Measurements from ENCODE around the gene TATDN2. TPM values are rescaled to one million over a fixed set of nuclear protein-coding genes. Genes with fewer than 3 reads are reported as not detected.
A peak's percentile ranks its signal among the peaks of the same experiment; 100 is the strongest.

The TATDN2 gene
- total and polyA plus RNA-seq, 2 experiments from 2014 or later: 4.8 to 19.1 TPM

DNA sequence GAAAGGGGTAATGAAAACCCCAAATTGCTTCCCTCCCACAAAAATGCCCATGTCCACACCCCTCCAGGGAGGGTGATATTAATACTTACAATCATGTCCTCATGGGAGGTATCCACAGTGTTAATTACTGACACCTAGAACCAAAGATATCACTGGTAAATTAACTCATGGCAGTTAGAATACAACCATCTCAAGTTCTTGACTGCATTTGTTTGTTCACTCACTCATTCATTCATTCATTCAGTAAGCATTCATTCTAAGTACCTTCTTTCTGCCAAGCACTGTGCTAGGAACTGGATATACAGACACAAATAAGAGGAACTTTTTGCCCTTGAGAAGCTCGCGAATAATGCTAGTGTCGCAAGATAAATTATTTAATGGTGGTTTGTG is 69.7 kb downstream of the TATDN2 start:
- no peak for TF ChIP-seq ZNF331 (CRISPR knock-in tag; IDR thresholded peaks at IDR 0.05; ENCODE audit: low read depth)
- no peak for TF ChIP-seq EZH2 (IDR thresholded peaks at IDR 0.05; ENCODE audit: low read depth, unreplicated experiment)
- TF ChIP-seq EZH2phosphoT487 (IDR thresholded peaks at IDR 0.05; ENCODE audit: unreplicated experiment): no peak
- TF ChIP-seq NANOG (IDR thresholded peaks at IDR 0.05; ENCODE audit: borderline replicate concordance): no peak
- TF ChIP-seq, protein P1, sequence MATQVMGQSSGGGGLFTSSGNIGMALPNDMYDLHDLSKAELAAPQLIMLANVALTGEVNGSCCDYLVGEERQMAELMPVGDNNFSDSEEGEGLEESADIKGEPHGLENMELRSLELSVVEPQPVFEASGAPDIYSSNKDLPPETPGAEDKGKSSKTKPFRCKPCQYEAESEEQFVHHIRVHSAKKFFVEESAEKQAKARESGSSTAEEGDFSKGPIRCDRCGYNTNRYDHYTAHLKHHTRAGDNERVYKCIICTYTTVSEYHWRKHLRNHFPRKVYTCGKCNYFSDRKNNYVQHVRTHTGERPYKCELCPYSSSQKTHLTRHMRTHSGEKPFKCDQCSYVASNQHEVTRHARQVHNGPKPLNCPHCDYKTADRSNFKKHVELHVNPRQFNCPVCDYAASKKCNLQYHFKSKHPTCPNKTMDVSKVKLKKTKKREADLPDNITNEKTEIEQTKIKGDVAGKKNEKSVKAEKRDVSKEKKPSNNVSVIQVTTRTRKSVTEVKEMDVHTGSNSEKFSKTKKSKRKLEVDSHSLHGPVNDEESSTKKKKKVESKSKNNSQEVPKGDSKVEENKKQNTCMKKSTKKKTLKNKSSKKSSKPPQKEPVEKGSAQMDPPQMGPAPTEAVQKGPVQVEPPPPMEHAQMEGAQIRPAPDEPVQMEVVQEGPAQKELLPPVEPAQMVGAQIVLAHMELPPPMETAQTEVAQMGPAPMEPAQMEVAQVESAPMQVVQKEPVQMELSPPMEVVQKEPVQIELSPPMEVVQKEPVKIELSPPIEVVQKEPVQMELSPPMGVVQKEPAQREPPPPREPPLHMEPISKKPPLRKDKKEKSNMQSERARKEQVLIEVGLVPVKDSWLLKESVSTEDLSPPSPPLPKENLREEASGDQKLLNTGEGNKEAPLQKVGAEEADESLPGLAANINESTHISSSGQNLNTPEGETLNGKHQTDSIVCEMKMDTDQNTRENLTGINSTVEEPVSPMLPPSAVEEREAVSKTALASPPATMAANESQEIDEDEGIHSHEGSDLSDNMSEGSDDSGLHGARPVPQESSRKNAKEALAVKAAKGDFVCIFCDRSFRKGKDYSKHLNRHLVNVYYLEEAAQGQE (IDR thresholded peaks at IDR 0.05; ENCODE audit: unreplicated experiment): no peak
- TF ChIP-seq CREB1 (CRISPR knock-in tag; IDR thresholded peaks at IDR 0.05; ENCODE audit: low read depth): no peak
- no peak for TF ChIP-seq JUNB (IDR thresholded peaks at IDR 0.05; ENCODE audit: unreplicated experiment)
- TF ChIP-seq, protein P2, sequence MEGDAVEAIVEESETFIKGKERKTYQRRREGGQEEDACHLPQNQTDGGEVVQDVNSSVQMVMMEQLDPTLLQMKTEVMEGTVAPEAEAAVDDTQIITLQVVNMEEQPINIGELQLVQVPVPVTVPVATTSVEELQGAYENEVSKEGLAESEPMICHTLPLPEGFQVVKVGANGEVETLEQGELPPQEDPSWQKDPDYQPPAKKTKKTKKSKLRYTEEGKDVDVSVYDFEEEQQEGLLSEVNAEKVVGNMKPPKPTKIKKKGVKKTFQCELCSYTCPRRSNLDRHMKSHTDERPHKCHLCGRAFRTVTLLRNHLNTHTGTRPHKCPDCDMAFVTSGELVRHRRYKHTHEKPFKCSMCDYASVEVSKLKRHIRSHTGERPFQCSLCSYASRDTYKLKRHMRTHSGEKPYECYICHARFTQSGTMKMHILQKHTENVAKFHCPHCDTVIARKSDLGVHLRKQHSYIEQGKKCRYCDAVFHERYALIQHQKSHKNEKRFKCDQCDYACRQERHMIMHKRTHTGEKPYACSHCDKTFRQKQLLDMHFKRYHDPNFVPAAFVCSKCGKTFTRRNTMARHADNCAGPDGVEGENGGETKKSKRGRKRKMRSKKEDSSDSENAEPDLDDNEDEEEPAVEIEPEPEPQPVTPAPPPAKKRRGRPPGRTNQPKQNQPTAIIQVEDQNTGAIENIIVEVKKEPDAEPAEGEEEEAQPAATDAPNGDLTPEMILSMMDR (conservative IDR thresholded peaks at IDR 0.05; ENCODE audit: low read depth in 2 of 2): no peak
- TF ChIP-seq, protein P3, sequence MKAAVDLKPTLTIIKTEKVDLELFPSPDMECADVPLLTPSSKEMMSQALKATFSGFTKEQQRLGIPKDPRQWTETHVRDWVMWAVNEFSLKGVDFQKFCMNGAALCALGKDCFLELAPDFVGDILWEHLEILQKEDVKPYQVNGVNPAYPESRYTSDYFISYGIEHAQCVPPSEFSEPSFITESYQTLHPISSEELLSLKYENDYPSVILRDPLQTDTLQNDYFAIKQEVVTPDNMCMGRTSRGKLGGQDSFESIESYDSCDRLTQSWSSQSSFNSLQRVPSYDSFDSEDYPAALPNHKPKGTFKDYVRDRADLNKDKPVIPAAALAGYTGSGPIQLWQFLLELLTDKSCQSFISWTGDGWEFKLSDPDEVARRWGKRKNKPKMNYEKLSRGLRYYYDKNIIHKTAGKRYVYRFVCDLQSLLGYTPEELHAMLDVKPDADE (IDR thresholded peaks at IDR 0.05): no peak
- no peak for TF ChIP-seq STAT1 (IDR thresholded peaks at IDR 0.05; ENCODE audit: unreplicated experiment)
- TF ChIP-seq, protein P4, sequence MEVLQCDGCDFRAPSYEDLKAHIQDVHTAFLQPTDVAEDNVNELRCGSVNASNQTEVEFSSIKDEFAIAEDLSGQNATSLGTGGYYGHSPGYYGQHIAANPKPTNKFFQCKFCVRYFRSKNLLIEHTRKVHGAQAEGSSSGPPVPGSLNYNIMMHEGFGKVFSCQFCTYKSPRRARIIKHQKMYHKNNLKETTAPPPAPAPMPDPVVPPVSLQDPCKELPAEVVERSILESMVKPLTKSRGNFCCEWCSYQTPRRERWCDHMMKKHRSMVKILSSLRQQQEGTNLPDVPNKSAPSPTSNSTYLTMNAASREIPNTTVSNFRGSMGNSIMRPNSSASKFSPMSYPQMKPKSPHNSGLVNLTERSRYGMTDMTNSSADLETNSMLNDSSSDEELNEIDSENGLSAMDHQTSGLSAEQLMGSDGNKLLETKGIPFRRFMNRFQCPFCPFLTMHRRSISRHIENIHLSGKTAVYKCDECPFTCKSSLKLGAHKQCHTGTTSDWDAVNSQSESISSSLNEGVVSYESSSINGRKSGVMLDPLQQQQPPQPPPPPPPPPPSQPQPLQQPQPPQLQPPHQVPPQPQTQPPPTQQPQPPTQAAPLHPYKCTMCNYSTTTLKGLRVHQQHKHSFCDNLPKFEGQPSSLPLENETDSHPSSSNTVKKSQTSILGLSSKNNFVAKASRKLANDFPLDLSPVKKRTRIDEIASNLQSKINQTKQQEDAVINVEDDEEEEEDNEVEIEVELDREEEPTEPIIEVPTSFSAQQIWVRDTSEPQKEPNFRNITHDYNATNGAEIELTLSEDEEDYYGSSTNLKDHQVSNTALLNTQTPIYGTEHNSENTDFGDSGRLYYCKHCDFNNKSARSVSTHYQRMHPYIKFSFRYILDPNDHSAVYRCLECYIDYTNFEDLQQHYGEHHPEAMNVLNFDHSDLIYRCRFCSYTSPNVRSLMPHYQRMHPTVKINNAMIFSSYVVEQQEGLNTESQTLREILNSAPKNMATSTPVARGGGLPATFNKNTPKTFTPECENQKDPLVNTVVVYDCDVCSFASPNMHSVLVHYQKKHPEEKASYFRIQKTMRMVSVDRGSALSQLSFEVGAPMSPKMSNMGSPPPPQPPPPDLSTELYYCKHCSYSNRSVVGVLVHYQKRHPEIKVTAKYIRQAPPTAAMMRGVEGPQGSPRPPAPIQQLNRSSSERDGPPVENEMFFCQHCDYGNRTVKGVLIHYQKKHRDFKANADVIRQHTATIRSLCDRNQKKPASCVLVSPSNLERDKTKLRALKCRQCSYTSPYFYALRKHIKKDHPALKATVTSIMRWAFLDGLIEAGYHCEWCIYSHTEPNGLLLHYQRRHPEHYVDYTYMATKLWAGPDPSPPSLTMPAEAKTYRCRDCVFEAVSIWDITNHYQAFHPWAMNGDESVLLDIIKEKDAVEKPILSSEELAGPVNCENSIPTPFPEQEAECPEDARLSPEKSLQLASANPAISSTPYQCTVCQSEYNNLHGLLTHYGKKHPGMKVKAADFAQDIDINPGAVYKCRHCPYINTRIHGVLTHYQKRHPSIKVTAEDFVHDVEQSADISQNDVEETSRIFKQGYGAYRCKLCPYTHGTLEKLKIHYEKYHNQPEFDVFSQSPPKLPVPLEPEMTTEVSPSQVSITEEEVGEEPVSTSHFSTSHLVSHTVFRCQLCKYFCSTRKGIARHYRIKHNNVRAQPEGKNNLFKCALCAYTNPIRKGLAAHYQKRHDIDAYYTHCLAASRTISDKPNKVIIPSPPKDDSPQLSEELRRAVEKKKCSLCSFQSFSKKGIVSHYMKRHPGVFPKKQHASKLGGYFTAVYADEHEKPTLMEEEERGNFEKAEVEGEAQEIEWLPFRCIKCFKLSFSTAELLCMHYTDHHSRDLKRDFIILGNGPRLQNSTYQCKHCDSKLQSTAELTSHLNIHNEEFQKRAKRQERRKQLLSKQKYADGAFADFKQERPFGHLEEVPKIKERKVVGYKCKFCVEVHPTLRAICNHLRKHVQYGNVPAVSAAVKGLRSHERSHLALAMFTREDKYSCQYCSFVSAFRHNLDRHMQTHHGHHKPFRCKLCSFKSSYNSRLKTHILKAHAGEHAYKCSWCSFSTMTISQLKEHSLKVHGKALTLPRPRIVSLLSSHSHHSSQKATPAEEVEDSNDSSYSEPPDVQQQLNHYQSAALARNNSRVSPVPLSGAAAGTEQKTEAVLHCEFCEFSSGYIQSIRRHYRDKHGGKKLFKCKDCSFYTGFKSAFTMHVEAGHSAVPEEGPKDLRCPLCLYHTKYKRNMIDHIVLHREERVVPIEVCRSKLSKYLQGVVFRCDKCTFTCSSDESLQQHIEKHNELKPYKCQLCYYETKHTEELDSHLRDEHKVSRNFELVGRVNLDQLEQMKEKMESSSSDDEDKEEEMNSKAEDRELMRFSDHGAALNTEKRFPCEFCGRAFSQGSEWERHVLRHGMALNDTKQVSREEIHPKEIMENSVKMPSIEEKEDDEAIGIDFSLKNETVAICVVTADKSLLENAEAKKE (CRISPR knock-in tag; IDR thresholded peaks at IDR 0.05): no peak
- TF ChIP-seq ZNF114 (CRISPR knock-in tag; IDR thresholded peaks at IDR 0.05): no peak
- TF ChIP-seq POLR2AphosphoS5 (IDR thresholded peaks at IDR 0.05; ENCODE audit: low read depth): no peak
- peak overlapping the region; percentile 27; the same call in 1 of the 3 replicates for H3K4me3 Mint-ChIP-seq
- H3K36me3 ChIP-seq (ENCODE audit: insufficient read depth): peaks cover 30% of the 10 kb centered on the region
- peaks cover 24% of the 10 kb centered on the region for H4K20me1 ChIP-seq (replicated peaks; ENCODE audit: insufficient read depth)
- no peak overlapping the region for H2AFZ ChIP-seq
- ATAC-seq (no peak), DNase-seq (ENCODE audit: low spot score) (no peak)
- no peak overlapping the region for H3K4me2 ChIP-seq
- H3K27ac Mint-ChIP-seq: no peak overlapping the region
- no peaks in the 10 kb centered on the region for H3K4me1 ChIP-seq (ENCODE audit: insufficient read depth)
- H3K9me2 ChIP-seq (ENCODE audit: insufficient read depth): no peaks in the 10 kb centered on the region
- peaks cover 54% of the 10 kb centered on the region for H3K36me3 Mint-ChIP-seq (ENCODE audit: low read depth)
- H3K27ac ChIP-seq (ENCODE audit: low read depth): no peak overlapping the region
- H3K4me3 ChIP-seq: no peak overlapping the region
- peaks cover 31% of the 10 kb centered on the region for H3K79me2 ChIP-seq (replicated peaks; ENCODE audit: insufficient read depth)
- no peaks in the 10 kb centered on the region for H3F3A ChIP-seq (replicated peaks; ENCODE audit: low read depth)
- peaks cover 5% of the 10 kb centered on the region for H3K4me1 Mint-ChIP-seq
- H3K27me3 ChIP-seq (ENCODE audit: insufficient read depth): no peaks in the 10 kb centered on the region
- H3K9me3 Mint-ChIP-seq: no peaks in the 10 kb centered on the region
- peaks cover 8% of the 10 kb centered on the region for H3K27me3 Mint-ChIP-seq (ENCODE audit: insufficient read depth, low read depth, poor library complexity)

Measured in GM23338 (cell line).